GM19372 (cell line): Measurements from ENCODE around the gene MCOLN2.
A peak's percentile ranks its signal among the peaks of the same experiment; 100 is the strongest.
"Not testable (repeated sequence)": the region's sequence is repeated elsewhere in the genome, so short reads cannot be mapped to it uniquely, and the experiment has no call there.

Experiments used
- ATAC-seq: cut with Tn5 transposase; IDR thresholded peaks from one replicate; pipeline ENCODE4 v1.9.1; 2021; ENCODE audit warnings: mild to moderate bottlenecking, low read depth, moderate library complexity; ENCODE audit not compliant: unreplicated experiment

MCOLN2 gene

DNA sequence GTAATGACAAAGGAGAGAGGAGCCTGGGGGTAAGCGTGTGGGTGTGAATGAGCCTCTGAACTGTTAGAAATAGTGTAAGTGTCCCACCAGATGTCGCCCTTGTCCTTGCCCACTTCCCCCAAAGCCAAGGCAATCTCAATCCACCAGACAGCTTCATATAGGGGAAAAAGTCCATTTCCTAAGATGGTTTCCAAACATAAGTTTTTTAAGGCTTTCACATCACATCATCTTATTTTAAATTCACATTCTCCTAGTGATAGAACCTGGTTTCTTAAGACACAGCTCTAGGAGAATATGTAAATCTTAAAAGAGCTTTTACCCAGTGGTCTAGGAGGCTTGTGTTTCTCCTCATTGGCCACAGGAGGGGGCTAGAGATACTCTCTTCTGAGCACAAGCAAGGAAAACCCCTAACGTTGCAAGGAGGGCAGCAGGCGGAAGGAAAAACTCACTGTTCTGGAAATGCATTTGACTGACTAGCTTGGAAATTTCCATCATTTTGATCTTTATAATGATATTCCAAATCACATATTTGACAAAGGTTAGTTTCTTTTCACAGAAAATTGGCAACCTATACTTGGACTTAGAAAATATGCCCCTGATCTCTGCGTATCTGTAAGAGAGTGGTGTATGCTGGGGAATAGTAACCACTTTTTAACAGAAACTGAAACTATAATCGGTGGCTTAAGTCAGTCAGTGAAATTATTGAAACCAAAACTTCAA, 52.0 kb downstream of the MCOLN2 start:
- peak; percentile 89 for ATAC-seq

DNA sequence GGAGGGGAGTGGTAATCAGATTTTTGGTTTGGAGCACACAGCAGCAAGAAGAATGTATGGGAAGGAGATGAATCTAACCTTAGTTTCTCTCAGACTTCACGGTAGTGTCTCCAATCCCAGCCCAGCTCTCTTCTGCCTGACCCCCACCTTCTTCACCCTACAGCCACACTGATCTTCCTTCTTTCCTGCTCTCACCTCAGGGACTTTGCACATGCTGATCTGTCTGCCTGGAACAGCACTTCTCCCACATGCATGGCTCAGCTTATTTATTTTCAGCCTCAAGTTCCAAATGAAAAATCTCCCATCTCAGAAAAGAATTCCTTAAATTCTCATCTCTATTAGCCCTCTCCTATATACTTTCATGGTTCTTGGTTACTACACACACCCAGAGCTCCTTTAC, 55.1 kb downstream of the MCOLN2 start:
- ATAC-seq = no peak

DNA sequence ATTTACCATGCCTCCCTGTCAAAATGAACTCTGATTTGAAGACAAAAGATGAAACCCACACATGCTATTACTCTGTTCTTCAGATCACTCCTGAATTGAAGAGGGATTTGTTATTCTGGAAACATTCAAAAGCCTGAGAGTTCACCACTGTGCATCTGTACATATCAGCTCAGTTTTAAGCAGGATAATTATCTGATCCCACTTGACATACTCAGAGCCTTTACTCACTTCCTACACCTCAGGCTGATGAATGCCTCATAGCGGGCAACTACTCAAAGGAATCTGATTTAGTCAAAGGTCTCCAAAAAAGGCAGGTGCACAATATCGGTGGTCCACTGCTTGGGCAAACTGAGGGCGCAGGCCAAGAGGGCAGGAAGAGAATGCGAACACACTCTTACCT, 56.4 kb downstream of the MCOLN2 start:
- no peak for ATAC-seq

DNA sequence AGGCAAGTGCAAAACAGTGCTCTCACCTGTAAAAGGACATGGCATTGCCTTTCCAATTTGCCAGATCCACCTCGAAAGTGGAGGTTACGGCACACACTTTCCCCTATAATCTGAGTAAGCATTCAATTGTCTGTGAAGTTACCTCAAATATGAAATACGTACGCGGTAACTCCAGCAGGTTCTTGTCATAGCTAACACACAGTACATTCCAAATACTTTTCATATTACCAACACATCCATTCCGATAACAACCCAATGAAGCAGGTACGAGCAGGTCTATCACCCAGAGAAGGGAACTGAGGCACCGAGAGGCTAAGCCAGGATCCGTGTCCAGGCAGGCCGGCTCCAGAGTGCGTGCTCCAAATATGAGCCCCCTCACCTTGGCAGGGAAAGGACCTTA, 57.2 kb downstream of the MCOLN2 start:
- no peak for ATAC-seq

DNA sequence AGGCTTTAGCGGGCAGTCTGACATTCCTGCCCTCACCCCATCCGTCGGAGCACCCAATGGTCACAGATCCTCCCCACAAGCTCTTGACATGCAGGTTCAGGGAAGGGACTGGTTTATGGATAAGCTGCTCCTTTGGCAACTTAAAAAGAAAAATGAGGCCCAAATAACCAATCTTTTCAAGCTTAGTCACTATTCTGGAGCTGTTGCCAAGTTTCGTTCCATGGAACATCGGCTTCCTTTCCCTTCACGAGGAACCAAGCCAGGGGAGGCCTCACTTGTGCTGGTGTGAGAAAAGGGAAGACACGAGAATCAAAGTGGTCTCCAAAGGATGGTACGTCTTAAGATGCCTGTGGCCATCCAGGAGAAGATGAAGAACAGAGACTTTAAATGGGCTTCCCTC, 57.8 kb downstream of the MCOLN2 start:
- ATAC-seq = no peak

- no peak for ATAC-seq
These were observed 60.6 kb downstream of the MCOLN2 start for GRCh38 chr1:84936116-84936810.

GRCh38 chr1:84933011-84933611, 63.8 kb downstream of the MCOLN2 start:
- ATAC-seq = no peak

DNA sequence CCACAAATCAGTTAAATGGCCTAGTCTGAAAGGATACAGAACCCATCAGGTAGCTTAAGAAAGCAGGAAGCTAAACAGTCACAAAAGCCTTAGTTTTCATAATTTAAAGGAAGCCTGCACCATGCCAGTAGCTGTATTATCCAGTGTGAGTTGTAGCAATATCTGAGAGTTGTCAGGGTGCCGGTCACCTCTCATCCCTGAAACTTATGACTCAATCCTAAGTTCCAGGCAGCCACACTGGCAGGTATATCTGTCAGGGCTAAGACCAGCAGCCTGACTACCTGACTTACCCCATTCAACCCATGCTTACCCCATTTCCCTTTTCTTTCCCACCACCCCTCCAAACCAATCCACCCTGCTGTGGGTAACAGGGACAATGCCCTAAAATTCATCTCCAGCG, 66.1 kb downstream of the MCOLN2 start:
- ATAC-seq = no peak

DNA sequence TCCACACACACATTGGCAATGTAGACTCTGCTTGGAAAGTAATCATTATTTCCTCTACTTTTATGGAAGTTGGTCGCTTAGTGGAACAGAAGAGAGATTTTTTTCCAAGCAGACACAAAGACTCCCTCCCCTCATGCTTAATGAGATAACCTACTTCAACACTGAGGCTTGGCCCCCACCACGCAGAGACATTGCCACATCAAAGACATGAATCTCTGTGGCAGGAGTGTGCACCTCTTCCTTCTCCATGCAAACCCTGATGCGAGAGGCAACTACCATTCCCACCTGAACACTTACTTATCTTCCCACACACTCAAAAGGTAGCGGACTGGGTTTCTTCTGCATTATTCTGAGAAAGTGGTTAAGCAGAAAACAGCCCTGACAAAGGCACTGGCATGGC, 66.6 kb downstream of the MCOLN2 start:
- ATAC-seq = no peak

DNA sequence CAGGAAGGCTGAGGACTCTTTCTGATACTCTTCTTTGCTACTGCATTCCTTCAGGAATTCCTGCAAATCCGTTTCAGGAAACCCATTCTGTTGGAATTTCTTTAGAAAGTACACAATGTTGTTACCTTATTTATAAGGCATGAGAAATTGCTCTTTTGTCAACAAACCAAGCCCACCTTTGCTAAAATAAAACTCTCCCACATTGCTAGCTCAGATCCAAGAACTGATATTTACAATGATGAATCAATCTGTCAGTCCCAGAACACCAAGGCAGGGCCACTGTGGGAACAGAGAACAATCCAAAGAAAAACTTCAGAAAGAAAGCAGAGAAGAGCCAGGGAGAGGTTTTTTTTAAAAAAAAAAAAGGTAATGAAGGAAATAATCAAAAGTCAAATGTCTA, 67.3 kb downstream of the MCOLN2 start:
- no peak for ATAC-seq

GRCh38 chr1:84928979-84929378, 67.9 kb downstream of the MCOLN2 start:
- no peak for ATAC-seq

GRCh38 chr1:84923317-84923716, 73.6 kb downstream of the MCOLN2 start:
- no peak for ATAC-seq

DNA sequence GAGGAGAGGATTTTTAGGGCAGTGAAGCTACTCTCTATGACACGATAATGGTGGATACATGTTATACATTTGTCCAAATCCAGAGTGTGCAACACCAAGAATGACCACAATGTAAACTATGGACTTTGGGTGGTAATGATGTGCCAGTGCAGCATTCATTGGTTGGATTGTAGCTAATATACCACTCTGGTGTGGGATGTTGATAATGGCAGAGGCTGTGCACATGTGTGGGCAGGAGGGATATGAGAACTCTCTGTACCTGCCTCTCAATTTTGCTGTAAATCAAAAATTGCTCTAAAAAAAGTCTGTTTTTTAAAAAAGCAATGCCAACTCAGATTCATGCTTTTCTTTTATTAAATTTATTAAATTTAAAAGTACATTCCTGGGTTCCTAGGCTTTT, 76.8 kb downstream of the MCOLN2 start:
- no peak for ATAC-seq

- ATAC-seq = no peak
These were observed 77.4 kb downstream of the MCOLN2 start for GRCh38 chr1:84919461-84919970.

- ATAC-seq = no peak
These were observed 78.1 kb downstream of the MCOLN2 start for GRCh38 chr1:84918726-84919336.

DNA sequence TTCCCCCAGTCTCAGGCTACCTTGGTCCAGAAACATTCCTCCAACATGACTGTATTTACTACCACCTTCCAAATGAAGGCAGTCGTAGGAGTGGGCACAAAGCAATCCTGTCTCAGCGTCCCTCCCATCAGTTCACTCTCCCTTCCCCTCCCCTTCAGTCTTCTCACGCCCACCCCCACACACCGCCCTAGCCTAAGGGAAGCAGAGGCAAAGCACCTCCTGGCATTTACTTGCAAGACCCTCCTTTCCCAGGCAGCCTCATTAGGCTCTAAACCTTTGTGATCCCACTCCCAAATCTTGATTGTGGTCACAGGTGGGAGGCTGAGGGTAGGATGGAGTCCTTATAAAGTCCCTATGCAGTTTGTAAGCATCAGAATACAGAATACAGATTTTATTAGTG, 80.0 kb downstream of the MCOLN2 start:
- no peak for ATAC-seq

DNA sequence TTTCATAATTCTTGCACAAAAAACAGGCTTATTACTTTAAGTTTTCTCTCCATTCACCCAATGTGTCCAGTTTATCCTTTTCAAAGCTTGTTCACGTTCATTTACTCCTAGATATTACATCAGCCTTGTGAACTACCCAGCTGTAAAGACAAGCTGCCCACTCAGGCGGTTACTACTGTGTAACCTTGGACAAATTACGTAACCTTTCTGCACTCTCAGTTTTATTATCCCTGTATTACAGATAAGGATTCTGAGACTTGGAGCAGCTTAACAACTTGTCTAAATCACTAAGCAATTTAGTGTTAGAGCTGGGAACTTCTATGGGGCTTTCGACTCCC, 83.4 kb downstream of the MCOLN2 start:
- no peak for ATAC-seq

DNA sequence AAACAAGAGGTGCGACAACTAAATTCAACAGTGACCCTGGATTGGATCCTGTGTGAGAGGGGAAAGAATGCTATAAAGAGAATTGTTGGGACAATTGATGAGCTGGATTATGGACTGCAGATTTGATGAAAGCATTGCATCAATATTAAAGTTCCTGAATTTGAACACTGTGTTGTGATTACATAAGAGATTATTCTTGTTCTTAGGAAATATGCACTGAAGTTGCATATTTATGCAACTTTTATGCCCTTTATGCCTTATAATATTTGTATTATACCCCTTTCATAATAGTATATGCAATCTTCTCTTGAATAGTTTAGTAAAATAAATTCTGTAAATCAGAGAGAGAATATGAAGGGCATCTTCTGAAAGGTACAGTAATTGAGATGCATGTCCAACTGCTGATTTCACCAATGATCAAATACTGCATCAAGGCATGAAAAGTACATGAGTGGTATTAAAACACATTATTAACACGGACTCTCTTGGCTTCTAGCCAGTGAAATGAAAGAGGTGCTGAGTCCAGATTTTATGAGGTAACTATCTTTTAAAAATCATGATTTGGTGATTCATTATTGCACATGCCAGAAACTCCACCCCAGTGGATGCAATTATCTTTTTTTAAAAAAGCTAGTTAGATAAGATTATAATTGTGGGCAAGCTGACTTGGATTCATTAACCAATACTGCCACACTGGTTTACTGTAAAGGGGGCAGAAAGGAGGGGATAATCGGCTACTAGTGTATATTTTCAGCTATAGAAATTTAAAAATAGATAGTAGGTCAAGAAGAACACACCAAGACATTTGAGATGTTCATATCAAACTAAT, 84.0 kb downstream of the MCOLN2 start:
- no peak for ATAC-seq

DNA sequence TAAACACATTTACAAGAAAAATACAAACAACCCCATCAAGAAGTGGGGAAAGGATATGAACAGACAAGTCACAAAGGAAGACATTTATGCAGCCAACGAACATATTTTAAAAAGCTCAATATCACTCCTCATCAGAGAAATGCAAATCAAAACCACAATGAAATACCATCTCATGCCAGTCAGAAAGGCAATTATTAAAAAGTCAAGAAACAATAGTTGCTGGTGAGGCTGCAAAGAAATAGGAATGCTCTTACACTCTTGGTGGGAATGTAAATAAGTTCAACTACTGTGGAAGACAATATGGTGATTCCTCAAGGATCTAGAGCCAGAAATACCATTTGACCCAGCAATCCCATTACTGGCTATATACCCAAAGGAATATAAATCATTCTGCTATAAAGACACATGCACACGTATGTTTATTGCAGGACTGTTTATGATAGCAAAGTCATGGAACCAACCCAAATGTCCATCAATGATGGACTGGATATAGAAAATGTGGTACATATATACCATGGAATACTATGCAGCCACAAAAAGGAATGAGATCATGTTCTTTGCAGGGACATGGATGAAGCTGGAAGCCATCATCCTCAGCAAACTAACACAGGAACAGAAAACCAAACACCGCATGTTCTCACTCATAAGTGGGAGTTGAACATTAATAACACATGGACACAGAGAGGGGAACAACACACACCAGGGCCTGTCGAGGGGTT, 88.0 kb downstream of the MCOLN2 start:
- not testable (repeated sequence) for ATAC-seq
